ENCODE measurements around the gene PITPNM2.
"Not testable (repeated sequence)": the region's sequence is repeated elsewhere in the genome, so short reads cannot be mapped to it uniquely, and the experiment has no call there.

PITPNM2 gene

DNA sequence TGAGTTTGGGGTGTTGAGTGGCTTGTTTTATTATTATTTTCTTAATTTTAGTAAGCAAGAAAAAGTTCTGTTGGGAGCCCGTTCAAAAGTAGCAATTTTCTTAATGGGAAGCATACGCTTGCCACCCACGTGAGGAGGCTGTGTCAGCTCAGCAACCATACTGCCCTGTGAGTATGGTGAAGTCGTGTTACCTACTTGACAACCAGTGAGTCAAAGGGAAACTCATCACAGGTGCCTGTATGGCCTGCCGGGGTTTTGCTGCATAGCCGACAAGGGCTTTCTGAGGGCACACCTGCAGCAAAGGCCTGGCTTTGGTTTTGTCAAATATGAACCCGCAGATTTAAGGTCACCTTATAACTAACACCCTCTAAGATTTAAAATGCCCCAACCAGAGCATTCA is 31.1 kb downstream of the PITPNM2 start:
- Mint-ChIP-seq H3K36me3 (ENCODE audit: low read depth) (no peaks in the 10 kb centered on the region), H3K4me3 (no peak overlapping the region), H3K27me3 (no peaks in the 10 kb centered on the region), H3K9me3 (no peaks in the 10 kb centered on the region), H3K4me1 (peaks cover 60% of the 10 kb centered on the region), H3K27ac (peak overlapping the region; percentile 49)
- peak; percentile 49 for DNase-seq
- ATAC-seq, result peak; percentile 74

DNA sequence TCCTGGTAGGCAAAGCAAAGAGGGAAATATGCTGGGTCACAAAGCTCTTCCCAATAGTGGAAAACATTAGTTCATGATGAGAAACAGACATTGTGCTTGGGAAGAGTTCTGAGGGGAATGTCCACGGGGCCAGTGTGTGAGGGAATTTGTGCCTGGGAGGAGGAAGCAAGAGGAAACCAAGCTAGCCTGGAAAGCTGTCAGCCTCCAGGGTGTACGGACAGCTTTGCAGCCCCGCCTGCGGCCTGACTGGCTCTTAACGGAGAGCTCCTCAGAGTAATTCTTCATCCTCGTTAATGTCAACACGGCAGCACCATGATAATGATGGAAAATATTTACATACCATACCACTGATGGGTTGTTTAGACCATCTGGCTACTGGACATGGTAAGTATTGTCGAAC is 32.4 kb downstream of the PITPNM2 start:
- Mint-ChIP-seq H3K4me1 (peaks cover 68% of the 10 kb centered on the region), H3K27ac (no peak overlapping the region), H3K36me3 (ENCODE audit: low read depth) (no peaks in the 10 kb centered on the region), H3K27me3 (no peaks in the 10 kb centered on the region), H3K9me3 (no peaks in the 10 kb centered on the region), H3K4me3 (no peak overlapping the region)
- DNase-seq (no peak), ATAC-seq (no peak)

DNA sequence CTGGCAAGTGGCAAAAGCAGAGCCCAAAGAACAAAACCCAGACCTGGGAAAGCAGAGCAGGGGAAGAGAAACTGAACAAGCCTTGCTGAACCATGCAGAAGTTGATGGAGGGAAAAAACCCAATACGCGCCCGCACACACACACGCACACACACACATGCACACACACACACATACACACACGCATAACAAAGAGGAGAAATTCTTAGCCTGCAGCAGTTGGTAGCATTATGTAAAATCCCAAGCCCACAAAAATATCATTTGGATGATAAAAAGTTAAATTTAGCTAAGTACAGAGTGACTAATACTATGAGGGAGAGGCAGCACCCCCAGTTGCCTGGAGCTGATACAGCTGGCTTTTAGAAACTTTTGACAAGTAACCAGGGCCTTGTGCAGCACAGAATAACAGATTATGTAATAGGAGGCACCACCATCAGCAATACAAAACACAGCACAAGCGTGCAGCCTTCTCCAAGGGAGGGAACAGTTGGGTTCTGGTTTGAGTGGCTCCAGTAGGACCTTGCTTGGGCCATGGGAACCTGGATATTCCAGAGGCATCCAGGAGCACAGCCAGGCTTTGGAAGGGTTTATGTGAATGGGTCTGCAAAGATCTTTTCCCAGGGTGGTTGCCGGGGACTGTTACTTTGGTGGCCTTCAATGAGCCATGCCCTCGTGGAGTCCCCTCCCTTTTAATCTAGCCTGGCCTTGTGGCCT is 35.3 kb downstream of the PITPNM2 start:
- H3K36me3 Mint-ChIP-seq (ENCODE audit: low read depth), result no peaks in the 10 kb centered on the region
- no peaks in the 10 kb centered on the region for H3K27me3 Mint-ChIP-seq
- no peaks in the 10 kb centered on the region for H3K9me3 Mint-ChIP-seq
- ATAC-seq (no peak), DNase-seq (no peak)
- no peak overlapping the region for H3K4me3 Mint-ChIP-seq
- peaks cover 70% of the 10 kb centered on the region for H3K4me1 Mint-ChIP-seq
- H3K27ac Mint-ChIP-seq, result peak overlapping the region; percentile 57

DNA sequence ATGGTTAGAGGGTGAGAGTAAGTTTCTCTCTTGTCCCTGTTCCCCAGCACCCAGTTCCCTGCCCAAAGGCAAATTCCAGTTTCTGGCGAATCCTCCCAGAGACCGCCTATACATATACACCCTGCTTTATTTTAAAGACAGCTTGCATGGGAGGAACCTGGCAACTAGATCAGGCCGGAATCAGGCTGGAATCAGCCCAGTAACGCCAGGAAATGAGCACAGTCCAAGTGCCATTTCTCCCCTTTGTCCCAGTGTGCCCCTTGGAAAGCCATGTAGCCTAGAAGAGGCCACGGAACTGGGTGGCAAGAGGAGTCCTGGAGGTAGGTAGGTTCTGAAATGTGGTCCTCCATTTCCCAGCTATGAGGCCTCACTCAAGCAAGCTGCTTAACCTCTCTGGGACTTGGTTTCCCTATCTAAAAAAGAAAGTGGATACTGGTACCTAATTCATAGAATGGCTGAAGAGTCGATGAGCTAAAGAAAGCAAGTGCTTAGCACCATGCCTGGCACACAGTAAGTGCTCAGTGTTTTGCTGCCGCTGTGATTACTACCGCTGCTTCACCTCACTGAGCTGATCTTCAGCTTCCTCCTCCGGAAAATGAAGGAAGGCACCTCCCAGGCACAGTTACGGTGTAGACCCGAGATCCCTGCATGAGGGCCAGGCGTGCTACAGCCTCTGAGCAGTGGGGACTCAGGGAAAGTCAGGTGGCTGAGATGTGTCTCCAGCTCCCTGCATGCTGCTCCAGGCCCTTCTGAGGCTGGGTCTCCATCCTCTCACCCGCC is 36.4 kb downstream of the PITPNM2 start:
- ATAC-seq, result no peak
- peak overlapping the region; percentile 60 for H3K27ac Mint-ChIP-seq

GRCh38 chr12:123113026-123113425 is 37.9 kb downstream of the PITPNM2 start:
- Mint-ChIP-seq H3K27ac (no peak overlapping the region), H3K36me3 (ENCODE audit: low read depth) (peaks cover 4% of the 10 kb centered on the region), H3K27me3 (no peaks in the 10 kb centered on the region), H3K4me1 (peaks cover 60% of the 10 kb centered on the region), H3K4me3 (no peak overlapping the region), H3K9me3 (no peaks in the 10 kb centered on the region)
- no peak for ATAC-seq
- no peak for DNase-seq

More for the DNA sequence above, 36.4 kb downstream of the PITPNM2 start:
- Mint-ChIP-seq H3K36me3 (ENCODE audit: low read depth) (no peaks in the 10 kb centered on the region), H3K4me1 (peaks cover 59% of the 10 kb centered on the region), H3K9me3 (no peaks in the 10 kb centered on the region), H3K4me3 (no peak overlapping the region), H3K27me3 (no peaks in the 10 kb centered on the region)
- no peak for DNase-seq

GRCh38 chr12:123111498-123112165 is 39.3 kb downstream of the PITPNM2 start:
- H3K4me3 Mint-ChIP-seq, result no peak overlapping the region
- ATAC-seq, result peak; percentile 64
- H3K4me1 Mint-ChIP-seq, result peaks cover 74% of the 10 kb centered on the region
- H3K36me3 Mint-ChIP-seq (ENCODE audit: low read depth), result peaks cover 8% of the 10 kb centered on the region
- H3K27me3 Mint-ChIP-seq, result no peaks in the 10 kb centered on the region
- H3K27ac Mint-ChIP-seq, result peak overlapping the region; percentile 68
- H3K9me3 Mint-ChIP-seq, result no peaks in the 10 kb centered on the region
- DNase-seq, result peak; percentile 58

GRCh38 chr12:123109319-123109772 is 41.5 kb downstream of the PITPNM2 start:
- Mint-ChIP-seq H3K4me1 (peaks cover 76% of the 10 kb centered on the region), H3K27ac (no peak overlapping the region), H3K27me3 (no peaks in the 10 kb centered on the region), H3K9me3 (no peaks in the 10 kb centered on the region), H3K4me3 (no peak overlapping the region), H3K36me3 (ENCODE audit: low read depth) (peaks cover 11% of the 10 kb centered on the region)
- no peak for DNase-seq
- no peak for ATAC-seq

DNA sequence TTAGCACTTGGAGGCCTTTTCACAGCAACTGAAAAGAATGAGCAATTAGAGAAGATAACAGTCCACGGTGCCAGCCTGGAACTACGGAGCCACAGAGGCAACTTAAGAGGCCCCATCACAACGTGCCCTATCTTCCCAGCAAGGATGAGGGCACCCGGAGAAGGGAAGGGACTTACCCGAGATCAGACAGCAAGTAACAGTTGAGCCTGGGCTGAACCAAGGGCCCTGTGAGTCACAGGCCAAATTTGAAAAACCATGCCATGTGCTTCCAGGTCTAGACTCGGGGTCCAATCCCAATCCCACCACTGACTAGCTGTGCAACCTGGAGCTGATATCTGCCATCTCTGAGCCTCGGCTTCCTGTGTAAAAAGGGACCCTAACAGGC is 42.2 kb downstream of the PITPNM2 start:
- Mint-ChIP-seq H3K4me1 (peaks cover 77% of the 10 kb centered on the region), H3K27ac (peak overlapping the region; percentile 94), H3K27me3 (no peaks in the 10 kb centered on the region), H3K36me3 (ENCODE audit: low read depth) (peaks cover 11% of the 10 kb centered on the region), H3K4me3 (no peak overlapping the region), H3K9me3 (no peaks in the 10 kb centered on the region)
- DNase-seq (no peak), ATAC-seq (no peak)

- DNase-seq (no peak), ATAC-seq (no peak)
- Mint-ChIP-seq H3K36me3 (ENCODE audit: low read depth) (peaks cover 11% of the 10 kb centered on the region), H3K9me3 (no peaks in the 10 kb centered on the region), H3K4me1 (peaks cover 75% of the 10 kb centered on the region), H3K4me3 (no peak overlapping the region), H3K27ac (peak overlapping the region; percentile 94), H3K27me3 (no peaks in the 10 kb centered on the region)
Observed at GRCh38 chr12:123107926-123108681, 42.8 kb downstream of the PITPNM2 start.

DNA sequence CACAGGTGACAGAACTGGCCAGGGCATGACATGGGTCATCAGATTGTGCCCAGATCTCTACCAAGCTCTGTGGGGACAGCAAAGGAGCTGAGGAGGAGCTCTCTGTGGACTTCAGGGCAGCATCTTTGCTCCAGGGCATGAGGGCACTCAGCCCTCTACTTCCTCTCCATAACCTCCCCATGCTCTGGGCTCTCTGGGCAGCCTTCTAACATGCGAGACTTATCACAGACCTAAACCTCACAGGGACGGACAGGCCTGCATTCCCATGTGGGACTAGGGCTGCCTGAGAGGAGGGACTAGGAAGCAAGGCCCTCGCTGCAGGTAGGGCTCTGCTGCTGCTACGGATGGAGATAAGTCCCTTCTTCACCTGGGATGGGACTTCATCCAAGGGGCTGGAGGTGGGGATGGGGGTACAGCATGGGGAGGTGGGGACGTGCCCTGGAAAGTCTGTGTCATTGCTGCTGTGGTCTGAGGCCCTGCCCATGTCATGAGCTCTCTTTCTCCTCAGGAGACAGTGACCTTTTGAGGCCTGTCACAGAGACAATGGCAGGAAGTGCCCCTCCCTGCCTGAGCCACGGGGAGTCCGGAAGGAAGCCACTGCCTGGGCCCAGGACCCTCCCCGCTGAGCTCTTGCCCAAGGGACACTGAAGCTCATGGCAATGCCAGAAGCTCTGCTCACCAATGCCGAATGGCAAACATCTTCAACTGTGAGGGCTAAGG is 44.1 kb downstream of the PITPNM2 start:
- Mint-ChIP-seq H3K4me3 (peak overlapping the region; percentile 70), H3K36me3 (ENCODE audit: low read depth) (peaks cover 11% of the 10 kb centered on the region), H3K27me3 (no peaks in the 10 kb centered on the region), H3K27ac (peak overlapping the region; percentile 94), H3K4me1 (peaks cover 71% of the 10 kb centered on the region), H3K9me3 (no peaks in the 10 kb centered on the region)
- ATAC-seq, result peak; percentile 95
- DNase-seq, result peak; percentile 75

DNA sequence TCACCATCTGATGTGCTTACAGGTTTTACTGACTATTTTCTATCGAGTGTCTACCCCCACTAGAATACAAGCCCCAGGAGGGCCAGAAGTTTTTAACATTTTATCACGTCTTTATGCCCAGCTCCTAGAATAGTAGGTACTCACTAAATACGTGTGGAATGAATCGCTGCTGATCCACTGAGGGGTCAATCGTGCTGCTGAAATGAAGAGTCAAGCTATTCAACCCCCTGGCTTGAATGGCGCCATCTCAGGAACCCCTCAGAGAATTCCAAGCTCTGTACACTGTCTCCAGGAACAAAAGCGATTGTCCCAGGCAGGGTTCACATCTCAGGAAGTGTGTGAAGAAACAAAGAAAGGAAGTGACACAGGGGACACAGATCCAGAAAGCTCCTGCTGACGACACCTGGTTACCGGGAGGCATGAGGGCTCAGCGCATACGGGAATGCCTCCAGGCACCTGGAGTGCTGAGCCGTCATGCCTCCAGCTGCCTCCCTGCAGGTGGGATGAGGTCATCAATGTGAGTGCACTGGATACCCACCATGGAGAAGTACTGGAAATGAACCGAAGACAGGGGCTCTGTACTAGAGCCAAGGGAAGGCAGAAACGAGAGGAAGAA is 45.6 kb downstream of the PITPNM2 start:
- no peak overlapping the region for H3K4me3 Mint-ChIP-seq
- H3K36me3 Mint-ChIP-seq (ENCODE audit: low read depth), result peaks cover 11% of the 10 kb centered on the region
- H3K9me3 Mint-ChIP-seq, result no peaks in the 10 kb centered on the region
- peaks cover 60% of the 10 kb centered on the region for H3K4me1 Mint-ChIP-seq
- DNase-seq, result no peak
- H3K27me3 Mint-ChIP-seq, result no peaks in the 10 kb centered on the region
- no peak for ATAC-seq
- peak overlapping the region; percentile 94 for H3K27ac Mint-ChIP-seq

GRCh38 chr12:123104809-123105208 is 46.1 kb downstream of the PITPNM2 start:
- H3K27ac Mint-ChIP-seq, result no peak overlapping the region
- H3K9me3 Mint-ChIP-seq, result no peaks in the 10 kb centered on the region
- no peaks in the 10 kb centered on the region for H3K27me3 Mint-ChIP-seq
- no peak for ATAC-seq
- DNase-seq, result no peak
- peaks cover 60% of the 10 kb centered on the region for H3K4me1 Mint-ChIP-seq
- H3K36me3 Mint-ChIP-seq (ENCODE audit: low read depth), result peaks cover 11% of the 10 kb centered on the region
- no peak overlapping the region for H3K4me3 Mint-ChIP-seq

GRCh38 chr12:123104094-123104493 is 46.8 kb downstream of the PITPNM2 start:
- Mint-ChIP-seq H3K4me1 (peaks cover 58% of the 10 kb centered on the region), H3K36me3 (ENCODE audit: low read depth) (peaks cover 11% of the 10 kb centered on the region)
- ATAC-seq, H3K27ac Mint-ChIP-seq, DNase-seq, H3K9me3 Mint-ChIP-seq, H3K27me3 Mint-ChIP-seq, H3K4me3 Mint-ChIP-seq: not testable (repeated sequence)
